IPS-NIHi7 (cell line): Measurements from ENCODE around the gene DFFA.
"Not testable (repeated sequence)": the region's sequence is repeated elsewhere in the genome, so short reads cannot be mapped to it uniquely, and the experiment has no call there.

ENCODE experiments used
- DNase-seq: peaks from one replicate; pipeline ENCODE4 v3.0.0; 2012; ENCODE audit warnings: mixed read lengths; ENCODE audit errors: extremely low spot score

DFFA gene

DNA sequence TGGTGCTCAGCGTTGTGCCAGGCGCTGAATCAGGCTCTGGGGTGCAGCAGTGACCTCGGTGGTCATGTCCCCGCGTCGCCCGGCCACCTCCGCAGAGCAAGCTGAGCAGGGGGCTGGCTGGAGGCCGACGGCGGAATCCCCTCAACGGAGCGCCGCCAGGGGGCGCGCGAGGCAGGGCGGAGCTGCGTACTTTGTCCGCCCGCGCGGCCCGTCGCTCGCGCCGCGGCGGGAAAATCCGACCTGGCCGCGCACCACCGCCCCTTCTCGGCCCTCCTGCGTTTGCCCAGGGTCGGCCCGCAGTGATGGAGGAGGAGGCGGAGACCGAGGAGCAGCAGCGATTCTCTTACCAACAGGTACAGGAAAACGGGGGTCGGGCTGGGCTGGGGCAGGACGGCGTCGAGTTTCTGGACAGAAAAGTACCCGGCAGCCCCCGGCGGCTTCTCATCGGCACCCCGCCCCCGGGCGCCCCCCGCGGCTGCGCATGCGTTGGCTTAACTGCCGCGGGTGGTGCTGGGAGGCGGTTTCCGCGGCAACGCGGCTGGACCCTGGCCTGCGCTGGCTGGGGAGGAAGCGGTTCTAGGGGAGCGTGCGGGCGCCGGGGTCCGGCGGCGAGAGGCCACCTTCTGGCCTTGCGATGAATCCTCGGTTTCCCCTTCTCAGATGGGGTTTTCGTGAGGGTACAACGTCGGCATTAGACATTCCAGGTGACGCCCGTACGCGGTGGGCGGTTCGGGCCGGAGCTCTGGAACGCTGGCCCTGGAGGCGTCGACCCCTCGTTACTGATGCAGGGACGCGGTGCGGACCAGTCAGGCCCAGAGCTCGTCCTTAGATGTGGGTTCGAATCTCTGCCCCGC, 41.9 kb downstream of the DFFA start, which contains the start of gene CENPS:
CENPS (plus strand) TSS at position 218 of the 854 bp plus-strand sequence; CDS start at position 303, 85 bp downstream.
- DNase-seq, result peak; percentile 97

GRCh38 chr1:10429868-10430215, 42.5 kb downstream of the DFFA start:
- DNase-seq, result no peak

DNA sequence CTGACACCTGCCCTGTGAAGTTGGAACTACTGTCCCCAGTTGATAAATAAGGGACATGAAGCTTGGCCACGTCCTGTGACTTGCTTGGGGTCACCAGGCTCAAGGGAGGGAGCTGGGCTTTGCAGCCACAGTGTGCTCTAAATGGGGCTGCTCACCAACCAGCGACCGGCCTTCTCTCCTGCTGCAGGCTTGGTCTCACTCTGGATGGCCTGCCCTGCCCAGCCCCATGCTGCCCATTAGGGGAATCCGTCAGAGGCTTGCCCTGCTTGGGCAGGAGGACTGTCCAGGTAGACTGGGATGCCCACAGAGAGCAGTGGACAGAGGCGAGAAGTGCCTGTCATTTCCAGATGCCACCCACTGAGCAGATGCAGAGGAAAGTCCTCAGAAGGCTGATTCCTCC, 43.3 kb downstream of the DFFA start:
- DNase-seq, result no peak

DNA sequence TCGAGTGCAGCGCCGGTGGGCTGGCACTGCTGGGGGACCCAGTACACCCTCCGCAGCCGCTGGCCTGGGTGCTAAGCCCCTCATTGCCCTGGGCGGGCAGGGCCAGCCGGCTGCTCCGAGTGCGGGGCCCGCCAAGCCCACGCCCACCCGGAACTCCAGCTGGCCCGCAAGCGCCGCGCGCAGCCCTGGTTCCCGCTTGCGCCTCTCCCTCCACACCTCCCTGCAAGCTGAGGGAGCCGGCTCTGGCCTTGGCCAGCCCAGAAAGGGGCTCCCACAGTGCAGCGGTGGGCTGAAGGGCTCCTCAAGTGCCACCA, 45.8 kb downstream of the DFFA start:
- DNase-seq, result not testable (repeated sequence)

GRCh38 chr1:10425826-10426534, 46.3 kb downstream of the DFFA start:
- DNase-seq, result not testable (repeated sequence)

DNA sequence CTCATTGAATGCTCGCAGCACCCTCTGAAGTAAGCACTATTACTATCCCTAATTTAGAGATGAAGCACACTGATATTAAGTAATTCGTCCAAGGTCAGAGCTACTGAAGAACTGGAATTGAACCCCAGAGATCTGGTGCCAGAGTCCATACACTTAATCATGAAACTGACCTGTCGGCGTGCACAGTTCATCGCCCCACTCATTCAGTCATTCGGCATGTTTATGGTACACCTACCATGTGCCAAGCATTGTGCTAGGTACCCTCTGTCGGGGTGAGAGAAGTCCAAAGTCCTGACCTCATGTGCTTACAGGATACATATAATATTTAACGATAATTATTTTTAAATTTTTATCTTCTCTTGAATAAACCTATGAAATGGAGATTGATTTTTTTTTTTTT, 47.7 kb downstream of the DFFA start:
- DNase-seq, result no peak

GRCh38 chr1:10424034-10424433, 48.3 kb downstream of the DFFA start:
- DNase-seq, result no peak

- DNase-seq, result no peak
Measured at GRCh38 chr1:10421637-10422036, 50.7 kb downstream of the DFFA start.

- no peak for DNase-seq
Measured at GRCh38 chr1:10419351-10419750, 53.0 kb downstream of the DFFA start.

GRCh38 chr1:10418741-10419140, 53.6 kb downstream of the DFFA start:
- DNase-seq, result not testable (repeated sequence)

DNA sequence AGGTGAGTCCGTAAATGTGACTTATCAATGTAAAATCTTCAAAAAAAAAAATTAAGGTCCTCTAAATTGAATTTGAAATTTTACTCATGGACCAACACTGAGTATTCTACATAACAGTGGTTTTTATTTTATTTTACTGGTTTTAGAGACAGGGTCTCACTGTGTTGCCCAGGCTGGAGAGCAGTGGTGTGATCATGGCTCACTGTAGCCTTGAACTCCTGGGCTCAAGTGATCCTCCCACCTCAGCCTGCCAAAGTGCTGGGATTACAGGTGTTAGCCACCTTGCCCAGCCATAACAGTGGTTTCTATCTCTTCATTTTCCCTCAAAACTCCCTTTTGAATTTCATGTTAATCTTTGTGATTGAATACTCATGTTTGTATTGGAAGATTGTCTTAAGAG, 56.4 kb downstream of the DFFA start:
- not testable (repeated sequence) for DNase-seq

GRCh38 chr1:10415211-10415930, 57.0 kb downstream of the DFFA start:
- no peak for DNase-seq

DNA sequence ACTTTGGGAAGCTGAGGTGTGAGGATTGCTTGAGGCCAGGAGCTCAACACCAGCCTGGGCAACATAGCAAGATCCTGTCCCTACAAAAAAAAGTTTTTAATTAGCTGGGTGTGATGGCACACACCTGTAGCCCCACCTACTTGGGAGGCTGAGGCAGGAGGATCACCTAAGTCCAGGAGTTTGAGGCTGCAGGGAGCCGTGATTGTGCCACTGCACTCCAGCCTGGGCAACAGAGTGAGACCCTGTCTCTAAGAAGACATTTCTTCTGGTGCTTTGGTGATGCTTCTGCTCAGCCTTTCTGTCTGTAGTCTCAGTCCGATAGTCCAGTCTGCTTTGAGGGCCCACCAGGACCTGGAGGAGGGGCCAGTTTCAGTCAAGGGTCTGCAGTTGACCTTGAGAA, 65.1 kb downstream of the DFFA start:
- no peak for DNase-seq
